GM12878 (cell line): ENCODE measurements around the gene MAFF. TPM values are rescaled to one million over a fixed set of nuclear protein-coding genes. Genes with fewer than 3 reads are reported as not detected.

Experiments
- ATAC-seq: fragments of 200-7000 bp; cut with Tn5 transposase; 3 replicates; pipeline ENCODE4 v1.9.1; 2020; ENCODE audit warnings: mild to moderate bottlenecking, moderate library complexity
- BruUV-seq: library from RNA; stranded (reverse); fragments of 400-500 nt; replicated peaks from 2 replicates; lab custom pipeline; 2021; lab: Mats Ljungman, UMichigan
- CTCF ChIA-PET: fragments of 300-600 bp; sonication (Branson Sonifier 250); formaldehyde crosslinking; extraction: SDS; loops from one replicate; lab custom pipeline; 2021; ENCODE audit warnings: inconsistent platforms; lab: Yijun Ruan, JAX
- POLR2A ChIA-PET: fragments of 350-600 bp; formaldehyde crosslinking; extraction: SDS; loops from one replicate; lab custom pipeline; 2021; ENCODE audit warnings: inconsistent platforms; lab: Charles Lee
- RAD21 ChIA-PET: fragments of 300-600 bp; sonication (Branson Sonifier 250); formaldehyde crosslinking; loops from one replicate; lab custom pipeline; 2023; ENCODE audit warnings: antibody characterized with exemption; ENCODE audit not compliant: unreplicated experiment; lab: Charles Lee
- SMC1A ChIA-PET: fragments of 300-600 bp; sonication (Branson Sonifier 250); formaldehyde crosslinking; loops from one replicate; lab custom pipeline; 2023; ENCODE audit not compliant: unreplicated experiment, uncharacterized antibody; lab: Charles Lee
- DNase-seq: peaks from one replicate; pipeline ENCODE4 v3.0.0-alpha.2; 2011; ENCODE audit warnings: low read depth, low spot score
- FAIRE-seq: peaks from 3 replicates; lab custom pipeline; 2011; peaks lifted over from hg19 to GRCh38; lab: Jason Lieb, UNC
- H2AFZ ChIP-seq: 2 replicates; pipeline ENCODE4 v1.6.0; 2011; ENCODE audit warnings: low read depth, low read length, control low read depth; ENCODE audit not compliant: control insufficient read depth
- H3K27ac ChIP-seq: 2 replicates; pipeline ENCODE4 v1.5.1; 2011; ENCODE audit warnings: control low read depth; ENCODE audit not compliant: control insufficient read depth, insufficient read depth
- H3K27me3 ChIP-seq, 2 experiments: replicated peaks in 1 of 2; 2 replicates each; pipeline versions ENCODE4 v1.6.0 to v1.6.1; 2011; ENCODE audit warnings: low read length in 1 of 2; ENCODE audit not compliant: control insufficient read depth in 2 of 2, insufficient read depth in 2 of 2
- H3K36me3 ChIP-seq, 2 experiments: 2 replicates each; pipeline ENCODE4 v1.5.1; 2011; ENCODE audit warnings: low read length in 1 of 2; ENCODE audit not compliant: control insufficient read depth in 2 of 2, insufficient read depth in 2 of 2
- H3K4me1 ChIP-seq: 2 replicates; pipeline ENCODE4 v1.6.1; 2011; ENCODE audit warnings: mild to moderate bottlenecking, low read length, moderate library complexity, mixed read lengths; ENCODE audit not compliant: control insufficient read depth, insufficient read depth
- H3K4me2 ChIP-seq: 2 replicates; pipeline ENCODE4 v1.6.0; 2011; ENCODE audit warnings: control low read depth; ENCODE audit not compliant: control insufficient read depth, insufficient read depth
- H3K4me3 ChIP-seq: fragments of 200-600 bp; sonication (generic); 2 replicates; pipeline ENCODE4 v1.5.1; 2016
- H3K79me2 ChIP-seq: 2 replicates; pipeline ENCODE4 v1.6.0; 2011; ENCODE audit warnings: low read length; ENCODE audit not compliant: control insufficient read depth, insufficient read depth
- H3K9ac ChIP-seq: 2 replicates; pipeline ENCODE4 v1.8.0; 2011; ENCODE audit warnings: low read length, control low read depth, mixed read lengths; ENCODE audit not compliant: control insufficient read depth, insufficient read depth
- H3K9me3 ChIP-seq: replicated peaks from 3 replicates; pipeline ENCODE4 v1.5.1; 2011; ENCODE audit warnings: mild to moderate bottlenecking, low read length; ENCODE audit not compliant: control insufficient read depth, insufficient read depth
- H4K20me1 ChIP-seq: 2 replicates; pipeline ENCODE4 v1.6.0; 2011; ENCODE audit not compliant: control insufficient read depth, insufficient read depth
- CHD1 ChIP-seq: IDR thresholded peaks from 2 replicates; pipeline ENCODE4 v1.6.1; 2012; ENCODE audit warnings: low read depth, low read length, improper control_type of control experiment
- CHD4 ChIP-seq: fragments of 200-600 bp; sonication (generic); IDR thresholded peaks from 2 replicates; pipeline ENCODE4 v1.6.1; 2016; ENCODE audit warnings: mild to moderate bottlenecking
- CREM ChIP-seq: IDR thresholded peaks from 2 replicates; pipeline ENCODE4 v1.6.1; 2014; ENCODE audit warnings: antibody characterized with exemption, low read depth
- E2F4 ChIP-seq: IDR thresholded peaks from 2 replicates; pipeline ENCODE4 v1.6.1; 2012; ENCODE audit warnings: low read depth, low read length, improper control_type of control experiment
- HDAC6 ChIP-seq: fragments of 200-600 bp; sonication (generic); IDR thresholded peaks from one replicate; pipeline ENCODE4 v1.8.0; 2017; ENCODE audit warnings: antibody characterized with exemption; ENCODE audit not compliant: unreplicated experiment
- IRF3 ChIP-seq: fragments of 450-650 bp; IDR thresholded peaks from 2 replicates; pipeline ENCODE4 v1.6.1; 2014; ENCODE audit warnings: mild to moderate bottlenecking
- MLLT1 ChIP-seq: fragments of 450-650 bp; IDR thresholded peaks from 2 replicates; pipeline ENCODE4 v1.6.1; 2016; ENCODE audit warnings: mild to moderate bottlenecking
- MTA2 ChIP-seq: fragments of 450-650 bp; IDR thresholded peaks from 2 replicates; pipeline ENCODE4 v1.6.1; 2016; ENCODE audit warnings: low read depth, mild to moderate bottlenecking, moderate library complexity
- MXI1 ChIP-seq: fragments of 150-350 bp; IDR thresholded peaks from 2 replicates; pipeline ENCODE4 v1.6.1; 2011; ENCODE audit warnings: low read depth, mild to moderate bottlenecking, inconsistent platforms, low read length, improper control_type of control experiment
- NBN ChIP-seq: fragments of 450-650 bp; IDR thresholded peaks from 2 replicates; pipeline ENCODE4 v1.6.1; 2016
- POLR2A ChIP-seq: IDR thresholded peaks from 2 replicates; pipeline ENCODE4 v1.6.1; 2011; ENCODE audit warnings: low read depth, mild to moderate bottlenecking, low read length
- RAD51 ChIP-seq: fragments of 450-650 bp; IDR thresholded peaks from 2 replicates; pipeline ENCODE4 v1.6.1; 2016; ENCODE audit warnings: moderate library complexity, mild to moderate bottlenecking, inconsistent platforms
- RELB ChIP-seq: fragments of 450-650 bp; IDR thresholded peaks from 2 replicates; pipeline ENCODE4 v1.6.1; 2017; ENCODE audit warnings: low read depth, mild to moderate bottlenecking, moderate library complexity
- SIX5 ChIP-seq: IDR thresholded peaks from 2 replicates; pipeline ENCODE4 v1.6.1; 2011; ENCODE audit warnings: mild to moderate bottlenecking, low read depth, low read length, moderate library complexity; ENCODE audit not compliant: severe bottlenecking
- SMAD1 ChIP-seq: fragments of 450-650 bp; IDR thresholded peaks from 2 replicates; pipeline ENCODE4 v1.6.1; 2018; ENCODE audit warnings: mild to moderate bottlenecking, low read depth; ENCODE audit not compliant: partially characterized antibody
- TBL1XR1 ChIP-seq: IDR thresholded peaks from 2 replicates; pipeline ENCODE4 v1.6.1; 2012; ENCODE audit warnings: low read depth, low read length, improper control_type of control experiment
- USF2 ChIP-seq: IDR thresholded peaks from 2 replicates; pipeline ENCODE4 v1.6.1; 2011; ENCODE audit warnings: low read depth, low read length, improper control_type of control experiment, borderline replicate concordance
- YBX1 ChIP-seq: fragments of 450-650 bp; IDR thresholded peaks from 2 replicates; pipeline ENCODE4 v1.6.1; 2016; ENCODE audit warnings: antibody characterized with exemption
- WGBS: methylation state at CpG from one replicate; pipeline ENCODE4 v1.1.6; 2016; ENCODE audit warnings: low lambda C conversion rate; ENCODE audit not compliant: insufficient replicate concordance, insufficient coverage; ENCODE audit errors: missing lambda C conversion rate; 5-methylcytosine and 5-hydroxymethylcytosine counted together
- in situ Hi-C: fragments of 300-500 bp; cut with MboI; formaldehyde crosslinking; loops from 9 replicates; pipeline ENCODE4 v1.14.3; 2018; ENCODE audit warnings: mixed read lengths
- intact Hi-C: fragments of 100-400 bp; cut with micrococcal nuclease; formaldehyde crosslinking; loops from one replicate; pipeline ENCODE4 v1.14.2; 2022; ENCODE audit not compliant: unreplicated experiment
- polyA plus RNA-seq, 11 experiments: library from polyadenylated mRNA; depleted of rRNA in 4 of 11; unstranded in 6 of 11; stranded (reverse) in 5 of 11; fragments of >200 nt; fragmentation: Nextera tagmentation in 4 of 11; fragmentation: Illumina TruSeq in 1 of 11; extraction: Ambion mirVana in 4 of 11; extraction: Trizol in 1 of 11; gene quantifications; 1 replicate in 1 of 11; 2 replicates in 10 of 11; pipeline versions ENCODE4 v1.2.1 to v1.2.3, GENCODE V29; 2011 to 2016; ENCODE audit warnings: inconsistent platforms in 2 of 11, missing spikeins in 2 of 11, low read depth in 1 of 11
- total RNA-seq, 4 experiments: library from RNA; depleted of rRNA in 3 of 4; stranded (reverse); fragments of >200 nt in 3 of 4; fragmentation: Illumina TruSeq in 1 of 4; extraction: Trizol in 1 of 4; gene quantifications; 2 replicates each; pipeline versions ENCODE4 v1.2.1 to v1.2.3, GENCODE V29; 2013 to 2021

The MAFF gene
- total and polyA plus RNA-seq, 10 of the 15 experiments (the other 5 are each of a cell fraction or from before 2014, with no cell fraction given): 0.22 to 2.3 (median 0.81) TPM; not detected in 1

- no peak for DNase-seq
- peak overlapping the region; percentile 94 for H3K9ac ChIP-seq
- no peaks in the 10 kb centered on the region for H3K9me3 ChIP-seq
- peak overlapping the region; percentile 100 for H3K27ac ChIP-seq
- peaks cover 28% of the 10 kb centered on the region for H3K79me2 ChIP-seq
- ChIA-PET SMC1A (interaction anchor here (0.8 to 2.5 kb wide), 6 partner anchors 18 to 80 kb away, joined by 3 to 11 read pairs (median 3); no protein-coding TSS in a partner anchor), CTCF (interaction anchor here (1.0 to 5.1 kb wide), 4 partner anchors 18 to 124 kb away, joined by 3 to 23 read pairs (median 6); partner anchors contain the start of gene MAFF), POLR2A (interaction anchor here (0.5 to 6.3 kb wide), 5 partner anchors 19 to 124 kb away, joined by 3 to 69 read pairs (median 7); partner anchors contain the start of gene MAFF), RAD21 (interaction anchor here (1.0 to 1.9 kb wide), 4 partner anchors 17 to 34 kb away, joined by 3 to 9 read pairs (median 6); partner anchors contain the start of gene MAFF)
- no peaks in the 10 kb centered on the region for H3K27me3 ChIP-seq
- no peak for FAIRE-seq
- peak overlapping the region; percentile 100 for H3K4me2 ChIP-seq
- peak overlapping the region; percentile 26; the same call in 1 of the 2 replicates for H2AFZ ChIP-seq
- BruUV-seq: TSS peak; percentile 72
- intact Hi-C loops (loop anchor here (2.0 kb wide), 1 partner anchor 18 kb away; no protein-coding TSS in a partner anchor), in situ Hi-C loops (no loop called here)
- H3K4me3 ChIP-seq: peak overlapping the region; percentile 89
- peaks cover 46% of the 10 kb centered on the region for H3K4me1 ChIP-seq
- no peaks in the 10 kb centered on the region for H4K20me1 ChIP-seq
- H3K36me3 ChIP-seq: no peaks in the 10 kb centered on the region
- peak; percentile 61 for ATAC-seq
- WGBS: 0% methylated on average over 14 of the region's 14 CpGs
- TF ChIP-seq CHD4 (no peak), IRF3 (no peak), RAD51 (peak; percentile 94), CHD1 (0 out of 2 replicates have a peak, but pooled peaks have one; percentile 33), MLLT1 (peak; percentile 81; the same call in 1 of the 2 replicates), HDAC6 (no peak), SMAD1 (peak; percentile 71), E2F4 (no peak), SIX5 (no peak), RELB (peak; percentile 86), YBX1 (peak; percentile 75; the same call in 1 of the 2 replicates), POLR2A (peak; percentile 76; the same call in 1 of the 2 replicates), USF2 (peak; percentile 32; the same call in 1 of the 2 replicates), CREM (no peak), MTA2 (peak; percentile 41; the same call in 1 of the 2 replicates), MXI1 (peak; percentile 25; the same call in 1 of the 2 replicates), NBN (peak; percentile 94), TBL1XR1 (no peak)
These were observed 20.8 kb upstream of the MAFF start for GRCh38 chr22:38180841-38181452.
